HepG2 (cell line): ENCODE results near the gene C6orf132. TPM values are rescaled to one million over a fixed set of nuclear protein-coding genes. Genes with fewer than 3 reads are reported as not detected.

Experiments
- CHCHD3 ChIP-seq: sonication (generic); formaldehyde crosslinking; IDR thresholded peaks from 2 replicates; pipeline ENCODE4 v1.8.0; 2022; ENCODE audit warnings: mild to moderate bottlenecking, missing genetic modification reagents, moderate library complexity
- ERF ChIP-seq: IDR thresholded peaks from 2 replicates; pipeline ENCODE4 v1.6.1; 2018; ENCODE audit warnings: missing biosample characterization, missing genetic modification reagents
- KLF9 ChIP-seq: IDR thresholded peaks from 2 replicates; pipeline ENCODE4 v1.6.1; 2016; ENCODE audit warnings: low read depth
- MAFF ChIP-seq: IDR thresholded peaks from 2 replicates; pipeline ENCODE4 v1.6.1; 2011; ENCODE audit warnings: low read depth, low read length, improper control_type of control experiment
- NFATC3 ChIP-seq: sonication (generic); formaldehyde crosslinking; IDR thresholded peaks from 2 replicates; pipeline ENCODE4 v1.5.1; 2020; ENCODE audit warnings: mild to moderate bottlenecking, missing genetic modification reagents
- NFYC ChIP-seq: IDR thresholded peaks from 2 replicates; pipeline ENCODE4 v1.6.1; 2016; ENCODE audit warnings: missing genetic modification reagents, missing compliant biosample characterization
- RBAK ChIP-seq: sonication (generic); formaldehyde crosslinking; IDR thresholded peaks from 2 replicates; pipeline ENCODE4 v1.5.1; 2020; ENCODE audit warnings: mild to moderate bottlenecking, missing genetic modification reagents
- SIX1 ChIP-seq: sonication (generic); formaldehyde crosslinking; IDR thresholded peaks from 2 replicates; pipeline ENCODE4 v1.4.0; 2020; ENCODE audit warnings: missing genetic modification reagents, borderline replicate concordance
- SP5 ChIP-seq: IDR thresholded peaks from 2 replicates; pipeline ENCODE4 v1.6.1; 2016; ENCODE audit warnings: low read depth, borderline replicate concordance
- ZNF230 ChIP-seq: sonication (generic); formaldehyde crosslinking; IDR thresholded peaks from 2 replicates; pipeline ENCODE4 v1.4.0; 2020; ENCODE audit warnings: mild to moderate bottlenecking, missing genetic modification reagents
- ZNF335 ChIP-seq: sonication (generic); formaldehyde crosslinking; IDR thresholded peaks from 2 replicates; pipeline ENCODE4 v1.4.0; 2020; ENCODE audit warnings: missing genetic modification reagents
- ZNF543 ChIP-seq: sonication (generic); formaldehyde crosslinking; IDR thresholded peaks from 2 replicates; pipeline ENCODE4 v1.4.0; 2020; ENCODE audit warnings: mild to moderate bottlenecking, missing genetic modification reagents
- ZNF607 ChIP-seq: sonication (generic); formaldehyde crosslinking; IDR thresholded peaks from 2 replicates; pipeline ENCODE4 v1.5.1; 2020; ENCODE audit warnings: missing genetic modification reagents, mild to moderate bottlenecking, borderline replicate concordance
- ZNF7 ChIP-seq: IDR thresholded peaks from 2 replicates; pipeline ENCODE4 v1.6.1; 2016; ENCODE audit warnings: missing biosample characterization, missing genetic modification reagents
- ZSCAN21 ChIP-seq: sonication (generic); formaldehyde crosslinking; IDR thresholded peaks from 2 replicates; pipeline ENCODE4 v1.8.0; 2022; ENCODE audit warnings: mild to moderate bottlenecking, missing genetic modification reagents, moderate library complexity, borderline replicate concordance
- ZSCAN30 ChIP-seq: sonication (generic); formaldehyde crosslinking; IDR thresholded peaks from 2 replicates; pipeline ENCODE4 v1.5.0; 2020; ENCODE audit warnings: mild to moderate bottlenecking, missing genetic modification reagents
- polyA plus RNA-seq, 8 experiments: library from polyadenylated mRNA; depleted of rRNA in 3 of 8; stranded (reverse) in 7 of 8; unstranded in 1 of 8; fragments of >200 nt; fragmentation: Illumina TruSeq in 4 of 8; extraction: Trizol in 4 of 8; gene quantifications; 2 replicates each; pipeline versions ENCODE4 v1.2.1 to v1.2.3, GENCODE V29; 2011 to 2016; ENCODE audit warnings: low read depth in 4 of 8, missing spikeins in 1 of 8, mixed read lengths in 1 of 8; ENCODE audit not compliant: insufficient read depth in 1 of 8
- total RNA-seq, 5 experiments: library from RNA; depleted of rRNA; stranded (reverse); fragments of >200 nt; fragmentation: Illumina TruSeq; extraction: Trizol; gene quantifications; 2 replicates each; pipeline ENCODE4 v1.2.3, GENCODE V29; 2016; ENCODE audit warnings: low read depth in 1 of 5
- TF ChIP-seq, protein P1 (sequence below): sonication (generic); formaldehyde crosslinking; IDR thresholded peaks from 2 replicates; pipeline ENCODE4 v1.9.0; 2021; ENCODE audit warnings: mild to moderate bottlenecking, missing genetic modification reagents
- TF ChIP-seq, protein P2 (sequence below): sonication (generic); formaldehyde crosslinking; IDR thresholded peaks from 2 replicates; pipeline ENCODE4 v1.4.0; 2020; ENCODE audit warnings: missing genetic modification reagents
- TF ChIP-seq, protein P3 (sequence below): sonication (generic); formaldehyde crosslinking; IDR thresholded peaks from 2 replicates; pipeline ENCODE4 v1.5.0; 2020; ENCODE audit warnings: missing genetic modification reagents
- TF ChIP-seq, protein P4 (sequence below): sonication (generic); formaldehyde crosslinking; IDR thresholded peaks from 2 replicates; pipeline ENCODE4 v1.4.0; 2020; ENCODE audit warnings: missing genetic modification reagents
- TF ChIP-seq, protein P5 (sequence below): sonication (generic); formaldehyde crosslinking; IDR thresholded peaks from 2 replicates; pipeline ENCODE4 v1.8.1; 2023; ENCODE audit warnings: missing genetic modification reagents, mild to moderate bottlenecking, borderline replicate concordance

The C6orf132 gene
- total and polyA plus RNA-seq, 2 of the 13 experiments (the other 11 are each of a cell fraction or from before 2014, with no cell fraction given): 0.78 to 3.0 TPM

DNA sequence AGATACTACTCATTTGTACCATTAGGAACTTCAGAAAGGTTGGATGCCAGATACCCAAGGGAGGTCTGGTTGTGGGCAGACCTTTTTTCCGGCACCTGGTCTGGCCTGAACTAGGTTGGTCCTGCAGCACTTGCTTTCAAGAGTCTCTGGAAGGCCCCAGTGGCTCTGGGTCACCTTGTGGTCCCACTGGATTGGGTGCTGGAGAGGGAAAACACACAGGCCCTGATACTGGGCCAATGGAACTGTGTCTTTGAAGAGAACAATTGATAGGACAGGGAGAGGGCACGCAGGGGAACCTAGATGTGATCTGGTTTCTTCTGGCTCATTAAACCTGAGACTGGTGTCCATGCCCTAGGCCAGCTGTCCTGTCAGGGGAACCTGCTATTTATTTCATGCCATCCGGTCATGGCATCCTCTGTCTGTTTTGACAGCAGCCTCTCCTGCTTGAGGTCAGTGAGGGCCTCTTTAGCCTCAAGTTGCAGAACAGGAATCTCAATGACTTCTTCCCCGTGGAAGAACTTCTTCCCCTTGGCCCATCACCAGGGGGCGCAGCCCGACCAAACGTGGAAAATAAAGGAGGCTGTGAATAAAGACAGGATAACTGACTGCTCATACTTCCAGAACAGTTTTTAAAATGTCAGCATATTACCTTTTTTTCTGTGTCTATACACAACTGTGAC lies 67.1 kb downstream of the C6orf132 start (continued):
- TF ChIP-seq, protein P1, sequence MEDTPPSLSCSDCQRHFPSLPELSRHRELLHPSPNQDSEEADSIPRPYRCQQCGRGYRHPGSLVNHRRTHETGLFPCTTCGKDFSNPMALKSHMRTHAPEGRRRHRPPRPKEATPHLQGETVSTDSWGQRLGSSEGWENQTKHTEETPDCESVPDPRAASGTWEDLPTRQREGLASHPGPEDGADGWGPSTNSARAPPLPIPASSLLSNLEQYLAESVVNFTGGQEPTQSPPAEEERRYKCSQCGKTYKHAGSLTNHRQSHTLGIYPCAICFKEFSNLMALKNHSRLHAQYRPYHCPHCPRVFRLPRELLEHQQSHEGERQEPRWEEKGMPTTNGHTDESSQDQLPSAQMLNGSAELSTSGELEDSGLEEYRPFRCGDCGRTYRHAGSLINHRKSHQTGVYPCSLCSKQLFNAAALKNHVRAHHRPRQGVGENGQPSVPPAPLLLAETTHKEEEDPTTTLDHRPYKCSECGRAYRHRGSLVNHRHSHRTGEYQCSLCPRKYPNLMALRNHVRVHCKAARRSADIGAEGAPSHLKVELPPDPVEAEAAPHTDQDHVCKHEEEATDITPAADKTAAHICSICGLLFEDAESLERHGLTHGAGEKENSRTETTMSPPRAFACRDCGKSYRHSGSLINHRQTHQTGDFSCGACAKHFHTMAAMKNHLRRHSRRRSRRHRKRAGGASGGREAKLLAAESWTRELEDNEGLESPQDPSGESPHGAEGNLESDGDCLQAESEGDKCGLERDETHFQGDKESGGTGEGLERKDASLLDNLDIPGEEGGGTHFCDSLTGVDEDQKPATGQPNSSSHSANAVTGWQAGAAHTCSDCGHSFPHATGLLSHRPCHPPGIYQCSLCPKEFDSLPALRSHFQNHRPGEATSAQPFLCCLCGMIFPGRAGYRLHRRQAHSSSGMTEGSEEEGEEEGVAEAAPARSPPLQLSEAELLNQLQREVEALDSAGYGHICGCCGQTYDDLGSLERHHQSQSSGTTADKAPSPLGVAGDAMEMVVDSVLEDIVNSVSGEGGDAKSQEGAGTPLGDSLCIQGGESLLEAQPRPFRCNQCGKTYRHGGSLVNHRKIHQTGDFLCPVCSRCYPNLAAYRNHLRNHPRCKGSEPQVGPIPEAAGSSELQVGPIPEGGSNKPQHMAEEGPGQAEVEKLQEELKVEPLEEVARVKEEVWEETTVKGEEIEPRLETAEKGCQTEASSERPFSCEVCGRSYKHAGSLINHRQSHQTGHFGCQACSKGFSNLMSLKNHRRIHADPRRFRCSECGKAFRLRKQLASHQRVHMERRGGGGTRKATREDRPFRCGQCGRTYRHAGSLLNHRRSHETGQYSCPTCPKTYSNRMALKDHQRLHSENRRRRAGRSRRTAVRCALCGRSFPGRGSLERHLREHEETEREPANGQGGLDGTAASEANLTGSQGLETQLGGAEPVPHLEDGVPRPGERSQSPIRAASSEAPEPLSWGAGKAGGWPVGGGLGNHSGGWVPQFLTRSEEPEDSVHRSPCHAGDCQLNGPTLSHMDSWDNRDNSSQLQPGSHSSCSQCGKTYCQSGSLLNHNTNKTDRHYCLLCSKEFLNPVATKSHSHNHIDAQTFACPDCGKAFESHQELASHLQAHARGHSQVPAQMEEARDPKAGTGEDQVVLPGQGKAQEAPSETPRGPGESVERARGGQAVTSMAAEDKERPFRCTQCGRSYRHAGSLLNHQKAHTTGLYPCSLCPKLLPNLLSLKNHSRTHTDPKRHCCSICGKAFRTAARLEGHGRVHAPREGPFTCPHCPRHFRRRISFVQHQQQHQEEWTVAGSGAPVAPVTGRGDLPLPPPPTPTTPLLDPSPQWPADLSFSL: no peak
- TF ChIP-seq, protein P2, sequence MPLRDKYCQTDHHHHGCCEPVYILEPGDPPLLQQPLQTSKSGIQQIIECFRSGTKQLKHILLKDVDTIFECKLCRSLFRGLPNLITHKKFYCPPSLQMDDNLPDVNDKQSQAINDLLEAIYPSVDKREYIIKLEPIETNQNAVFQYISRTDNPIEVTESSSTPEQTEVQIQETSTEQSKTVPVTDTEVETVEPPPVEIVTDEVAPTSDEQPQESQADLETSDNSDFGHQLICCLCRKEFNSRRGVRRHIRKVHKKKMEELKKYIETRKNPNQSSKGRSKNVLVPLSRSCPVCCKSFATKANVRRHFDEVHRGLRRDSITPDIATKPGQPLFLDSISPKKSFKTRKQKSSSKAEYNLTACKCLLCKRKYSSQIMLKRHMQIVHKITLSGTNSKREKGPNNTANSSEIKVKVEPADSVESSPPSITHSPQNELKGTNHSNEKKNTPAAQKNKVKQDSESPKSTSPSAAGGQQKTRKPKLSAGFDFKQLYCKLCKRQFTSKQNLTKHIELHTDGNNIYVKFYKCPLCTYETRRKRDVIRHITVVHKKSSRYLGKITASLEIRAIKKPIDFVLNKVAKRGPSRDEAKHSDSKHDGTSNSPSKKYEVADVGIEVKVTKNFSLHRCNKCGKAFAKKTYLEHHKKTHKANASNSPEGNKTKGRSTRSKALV (CRISPR knock-in tag): no peak
- TF ChIP-seq RBAK (CRISPR knock-in tag) (no peak), ZSCAN30 (CRISPR knock-in tag) (no peak), CHCHD3 (CRISPR knock-in tag) (no peak), NFATC3 (CRISPR knock-in tag) (no peak), NFYC (CRISPR knock-in tag) (no peak), ZSCAN21 (CRISPR knock-in tag) (no peak), SIX1 (CRISPR knock-in tag) (no peak), ERF (CRISPR knock-in tag) (no peak), ZNF543 (CRISPR knock-in tag) (no peak), ZNF7 (CRISPR knock-in tag) (no peak), ZNF607 (CRISPR knock-in tag) (no peak), KLF9 (CRISPR knock-in tag) (no peak), SP5 (CRISPR knock-in tag) (no peak), ZNF230 (CRISPR knock-in tag) (no peak), ZNF335 (CRISPR knock-in tag) (0 out of 2 replicates have a peak, but pooled peaks have one; percentile 33), MAFF (peak; percentile 79)
- TF ChIP-seq, protein P3, sequence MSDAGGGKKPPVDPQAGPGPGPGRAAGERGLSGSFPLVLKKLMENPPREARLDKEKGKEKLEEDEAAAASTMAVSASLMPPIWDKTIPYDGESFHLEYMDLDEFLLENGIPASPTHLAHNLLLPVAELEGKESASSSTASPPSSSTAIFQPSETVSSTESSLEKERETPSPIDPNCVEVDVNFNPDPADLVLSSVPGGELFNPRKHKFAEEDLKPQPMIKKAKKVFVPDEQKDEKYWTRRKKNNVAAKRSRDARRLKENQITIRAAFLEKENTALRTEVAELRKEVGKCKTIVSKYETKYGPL (CRISPR knock-in tag): no peak
- TF ChIP-seq, protein P4, sequence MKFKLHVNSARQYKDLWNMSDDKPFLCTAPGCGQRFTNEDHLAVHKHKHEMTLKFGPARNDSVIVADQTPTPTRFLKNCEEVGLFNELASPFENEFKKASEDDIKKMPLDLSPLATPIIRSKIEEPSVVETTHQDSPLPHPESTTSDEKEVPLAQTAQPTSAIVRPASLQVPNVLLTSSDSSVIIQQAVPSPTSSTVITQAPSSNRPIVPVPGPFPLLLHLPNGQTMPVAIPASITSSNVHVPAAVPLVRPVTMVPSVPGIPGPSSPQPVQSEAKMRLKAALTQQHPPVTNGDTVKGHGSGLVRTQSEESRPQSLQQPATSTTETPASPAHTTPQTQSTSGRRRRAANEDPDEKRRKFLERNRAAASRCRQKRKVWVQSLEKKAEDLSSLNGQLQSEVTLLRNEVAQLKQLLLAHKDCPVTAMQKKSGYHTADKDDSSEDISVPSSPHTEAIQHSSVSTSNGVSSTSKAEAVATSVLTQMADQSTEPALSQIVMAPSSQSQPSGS: peak; percentile 17; the same call in 1 of the 2 replicates
- TF ChIP-seq, protein P5, sequence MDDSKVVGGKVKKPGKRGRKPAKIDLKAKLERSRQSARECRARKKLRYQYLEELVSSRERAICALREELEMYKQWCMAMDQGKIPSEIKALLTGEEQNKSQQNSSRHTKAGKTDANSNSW (CRISPR knock-in tag): no peak
